Umbilical cord (tissue), 2 donors: ENCODE results near the gene TDRKH. TPM values are rescaled to one million over a fixed set of nuclear protein-coding genes. Genes with fewer than 3 reads are reported as not detected.
A peak's percentile ranks its signal among the peaks of the same experiment; 100 is the strongest.

Source experiments
- DNase-seq: peaks from one replicate; pipeline ENCODE4 v3.0.0-alpha.2; 2015; ENCODE audit warnings: low spot score
- total RNA-seq: library from RNA; depleted of rRNA; stranded (reverse); fragments of >200 nt; gene quantifications from one replicate; pipeline ENCODE4 v1.2.3, GENCODE V29; 2014; ENCODE audit warnings: low replicate concordance; ENCODE audit not compliant: insufficient read depth

TDRKH gene
- total RNA-seq, 1 donor from 2014 or later, result 6.7 TPM

DNA sequence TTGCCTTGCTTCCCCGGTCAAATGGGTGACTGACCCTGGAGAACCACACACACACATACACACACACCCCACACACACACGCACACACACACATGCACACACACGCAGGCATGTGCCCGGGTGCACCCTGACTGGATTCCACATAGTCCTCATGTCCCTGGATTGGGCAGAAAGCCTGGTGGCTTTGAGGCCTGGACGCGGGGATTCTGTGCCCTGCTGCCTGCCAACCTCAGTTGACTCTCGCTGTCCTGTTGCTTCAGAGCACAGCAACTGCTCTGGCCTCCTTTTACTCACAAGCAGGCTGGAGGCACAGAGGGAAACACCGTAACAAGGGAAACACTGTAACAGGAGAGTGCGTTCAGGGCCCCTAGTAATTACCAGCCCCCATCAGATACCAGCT lies 34.9 kb upstream of the TDRKH start:
- no peak for DNase-seq

DNA sequence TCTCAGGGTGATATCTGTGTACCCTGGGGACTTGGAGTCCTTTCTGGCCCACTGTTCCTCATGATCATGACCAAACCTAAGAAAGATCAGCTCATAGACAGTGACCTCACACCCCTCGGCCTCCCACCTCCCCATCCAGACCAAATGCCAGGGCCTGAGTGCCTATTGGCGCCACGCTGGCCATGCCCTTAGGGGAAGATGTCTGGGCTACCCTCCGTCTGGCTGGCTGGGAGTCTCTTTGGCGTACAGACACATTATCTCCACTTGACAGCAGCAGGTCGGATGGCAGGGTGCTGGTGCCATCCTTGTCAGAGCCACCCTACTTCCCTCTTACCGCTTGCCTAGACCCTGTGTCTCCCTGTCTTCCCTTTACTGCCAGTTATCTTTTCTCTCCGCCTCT lies 32.9 kb upstream of the TDRKH start:
- no peak for DNase-seq

DNA sequence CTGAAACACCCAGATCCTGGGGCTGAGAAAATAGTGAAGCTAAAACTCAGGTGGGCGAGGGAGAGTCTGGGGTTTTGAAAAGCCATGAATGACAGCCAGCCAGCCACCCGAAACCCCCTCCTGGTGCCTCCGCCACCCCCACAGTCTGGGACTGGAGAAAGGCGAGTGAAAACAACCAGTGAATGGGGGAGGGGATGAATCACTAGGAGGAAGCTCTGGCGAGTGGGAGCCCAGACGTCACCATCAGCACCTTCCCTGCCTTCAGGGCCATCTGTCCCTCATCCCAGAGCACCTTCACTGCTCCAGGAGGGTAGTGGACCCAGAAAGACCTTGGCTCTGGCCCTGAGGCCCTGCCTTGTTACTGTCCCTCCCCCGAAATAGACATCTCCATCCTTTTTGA lies 32.1 kb upstream of the TDRKH start:
- DNase-seq, result no peak

DNA sequence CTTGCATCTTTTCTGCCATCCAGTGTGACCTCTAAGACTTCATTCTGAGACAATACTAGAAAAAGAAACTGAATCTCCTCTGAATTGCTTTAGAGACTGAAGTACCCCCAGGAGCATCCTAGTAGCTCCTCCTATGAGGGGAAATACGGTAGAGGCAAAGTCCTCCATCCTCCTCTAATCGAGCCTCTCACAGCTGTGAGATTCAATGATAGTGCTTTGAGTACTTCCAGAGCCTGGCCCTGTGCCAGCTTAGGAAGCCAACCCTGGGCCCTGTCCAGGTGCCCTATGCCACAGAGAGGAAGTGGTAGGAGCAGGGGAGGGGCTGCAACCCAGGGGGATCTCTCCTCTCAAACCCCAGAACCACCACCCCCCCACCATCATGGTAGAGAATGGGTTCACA lies 30.6 kb upstream of the TDRKH start:
- no peak for DNase-seq

GRCh38 chr1:151819976-151820623 lies 29.8 kb upstream of the TDRKH start:
- no peak for DNase-seq

DNA sequence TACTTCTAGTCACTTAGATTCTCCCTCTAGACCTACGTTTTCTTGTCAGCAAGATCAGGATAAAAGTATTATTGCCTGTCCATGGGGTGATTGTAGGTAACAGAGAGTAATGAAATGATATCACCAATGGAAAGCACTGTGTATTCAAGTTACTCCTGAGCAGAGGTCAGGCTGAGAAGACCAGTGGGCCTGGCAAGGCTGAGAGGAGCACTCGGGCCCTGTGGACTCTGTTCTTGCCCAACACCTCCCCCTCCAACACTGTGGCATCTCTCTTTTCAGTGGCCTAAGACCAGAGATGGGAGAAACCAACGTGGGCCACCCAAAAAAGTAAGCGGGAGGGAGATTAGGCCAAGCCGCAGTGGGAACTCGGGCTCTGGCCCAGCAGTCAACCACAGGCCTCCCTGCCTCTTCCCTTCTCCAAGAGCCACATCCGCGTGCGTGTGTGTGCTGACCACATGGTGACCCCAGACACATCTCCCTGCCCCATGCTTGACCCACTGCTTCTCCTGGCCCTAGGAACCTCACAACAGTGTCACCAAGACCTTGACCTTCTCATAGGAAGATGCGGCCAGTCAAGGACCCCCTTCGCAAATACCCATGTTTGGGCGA lies 29.0 kb upstream of the TDRKH start:
- no peak for DNase-seq

GRCh38 chr1:151817353-151817730 lies 27.0 kb upstream of the TDRKH start:
- no peak for DNase-seq

GRCh38 chr1:151816548-151817352 lies 26.4 kb upstream of the TDRKH start:
- no peak for DNase-seq

DNA sequence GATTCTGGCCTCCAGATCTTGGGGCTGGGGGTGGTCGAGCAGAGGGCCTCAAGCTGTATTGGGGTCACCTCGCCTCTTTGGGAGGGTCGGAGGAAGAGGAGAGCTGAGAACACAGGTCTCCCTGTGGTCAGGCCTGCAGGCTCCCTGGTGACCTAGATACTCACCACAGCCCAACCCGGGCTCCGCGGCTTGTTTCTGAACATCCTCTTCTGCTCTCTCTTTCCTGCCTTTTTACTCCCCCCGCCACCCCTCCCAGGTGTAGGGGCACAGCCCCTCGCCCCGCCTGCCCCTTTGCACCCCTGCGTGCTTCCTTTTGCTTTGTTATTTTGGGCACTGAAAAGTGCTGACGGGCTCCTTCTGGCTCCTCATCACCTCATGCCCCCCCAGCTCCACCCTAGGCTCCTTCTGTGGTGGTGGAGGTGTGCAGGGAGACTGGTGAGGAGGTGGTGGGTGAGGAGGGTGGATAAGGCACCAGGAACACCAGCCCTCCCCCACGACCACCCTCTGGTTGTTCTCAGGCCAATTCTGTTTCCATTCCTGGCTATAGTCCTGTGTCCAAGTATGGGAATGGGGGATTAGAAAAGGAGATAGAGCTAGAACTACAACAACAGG lies 25.5 kb upstream of the TDRKH start:
- DNase-seq, result no peak

DNA sequence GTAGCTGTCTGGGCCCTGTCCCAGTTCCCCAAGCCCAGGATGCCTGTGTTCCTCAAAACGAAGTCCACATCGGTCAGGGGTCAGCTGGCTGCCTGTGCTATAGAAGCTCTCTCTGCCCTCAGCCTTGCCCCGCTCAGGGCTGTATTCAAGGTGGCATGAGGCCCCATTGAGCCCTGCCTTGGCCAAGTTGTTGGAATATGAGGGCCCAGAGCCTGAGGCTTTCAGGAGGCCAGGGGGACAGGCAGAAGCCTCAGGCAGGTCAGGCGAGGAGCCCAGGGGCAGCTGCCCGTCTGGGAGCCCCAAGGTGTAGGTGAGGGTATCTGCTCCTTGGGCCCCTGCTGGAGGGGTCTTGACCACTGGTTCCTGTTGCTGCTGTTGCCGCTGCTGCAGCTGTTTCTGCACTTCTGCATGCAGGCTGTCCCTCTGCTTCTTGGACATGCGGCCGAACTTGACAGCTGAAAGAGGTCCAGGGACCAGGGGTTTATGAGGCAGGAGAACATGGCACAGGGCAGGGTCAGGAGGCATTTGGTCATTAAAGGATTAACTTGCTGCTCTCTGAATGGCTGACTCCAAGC lies 24.8 kb upstream of the TDRKH start:
- no peak for DNase-seq

GRCh38 chr1:151814426-151814825 lies 24.1 kb upstream of the TDRKH start:
- no peak for DNase-seq

- no peak for DNase-seq
These were observed 23.1 kb upstream of the TDRKH start for GRCh38 chr1:151813271-151813977.

GRCh38 chr1:151811181-151811580 lies 20.9 kb upstream of the TDRKH start:
- no peak for DNase-seq

DNA sequence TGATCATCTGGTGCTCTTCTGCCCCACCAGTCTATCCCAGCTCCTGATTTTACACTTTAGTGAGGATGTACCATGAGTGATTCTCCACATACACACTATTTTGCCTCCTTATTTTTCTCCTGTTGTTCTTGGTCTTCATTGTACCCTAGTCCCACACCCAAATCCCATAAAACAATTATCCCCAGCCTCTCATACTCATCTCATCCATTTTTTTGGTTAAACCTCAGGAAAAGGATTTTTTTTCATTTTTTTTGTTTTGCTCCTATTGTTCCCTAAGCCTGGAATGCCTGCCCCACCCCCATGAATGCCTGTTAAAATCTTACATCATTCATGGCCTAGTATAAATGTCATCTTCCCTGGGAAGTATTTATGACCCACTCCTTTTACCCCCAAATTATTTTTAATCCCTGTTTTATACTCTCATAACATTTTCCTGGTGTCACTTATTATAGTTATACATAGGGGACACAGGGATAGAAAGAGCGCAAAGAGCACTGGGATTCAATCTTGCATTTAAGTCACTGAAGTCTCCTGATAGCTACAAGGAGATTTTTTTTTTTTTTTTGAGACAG lies 19.8 kb upstream of the TDRKH start:
- DNase-seq, result no peak

GRCh38 chr1:151809290-151809984 lies 19.1 kb upstream of the TDRKH start:
- no peak for DNase-seq

GRCh38 chr1:151807766-151808165 lies 17.5 kb upstream of the TDRKH start:
- DNase-seq, result no peak

DNA sequence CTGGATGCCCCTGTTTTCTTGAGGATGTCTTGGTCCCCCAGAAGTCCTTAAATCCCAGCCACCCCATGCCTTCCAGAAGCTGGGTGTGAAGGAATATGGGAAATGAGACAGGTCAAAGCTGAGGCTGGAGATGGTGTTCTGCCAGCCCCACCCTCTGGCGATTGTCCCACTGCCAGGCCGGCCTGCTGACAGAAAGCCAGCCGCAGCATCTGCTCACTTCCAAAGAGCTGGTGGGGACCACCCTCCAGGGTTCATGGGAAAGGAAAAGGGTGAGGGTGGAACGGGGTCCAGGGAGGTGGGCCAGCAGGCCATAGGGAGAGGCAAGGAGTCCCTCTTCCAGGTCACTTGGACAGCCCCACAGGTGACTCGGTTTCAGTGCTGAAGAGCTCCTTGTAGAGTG lies 16.8 kb upstream of the TDRKH start:
- DNase-seq, result no peak

DNA sequence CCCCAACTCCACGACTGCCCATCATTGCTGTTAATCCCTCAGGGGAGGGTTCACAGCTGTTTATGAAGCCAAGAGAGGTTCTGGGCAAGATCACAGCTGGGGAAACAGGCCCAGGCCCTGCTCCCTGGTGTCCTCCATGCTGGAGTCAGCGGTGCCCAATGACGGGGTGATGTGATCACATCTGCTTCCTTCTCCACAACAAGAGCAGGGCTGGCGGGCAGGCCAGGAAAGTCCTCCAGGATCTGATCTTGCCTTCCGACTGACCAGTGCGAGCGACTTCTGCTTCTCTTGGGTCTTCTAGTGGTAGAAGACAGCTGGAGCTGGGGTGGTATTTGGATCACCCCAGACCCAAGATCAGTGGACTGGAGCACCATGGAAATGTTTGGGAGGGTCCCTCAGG lies 15.9 kb upstream of the TDRKH start:
- no peak for DNase-seq

- peak; percentile 35 for DNase-seq
These were observed 14.9 kb upstream of the TDRKH start, which contains the start of gene LINGO4 for GRCh38 chr1:151805066-151805820. Gene LINGO4 (minus strand): TSS chr1:151805419. CDS start chr1:151802704, 2,715 bp downstream.

DNA sequence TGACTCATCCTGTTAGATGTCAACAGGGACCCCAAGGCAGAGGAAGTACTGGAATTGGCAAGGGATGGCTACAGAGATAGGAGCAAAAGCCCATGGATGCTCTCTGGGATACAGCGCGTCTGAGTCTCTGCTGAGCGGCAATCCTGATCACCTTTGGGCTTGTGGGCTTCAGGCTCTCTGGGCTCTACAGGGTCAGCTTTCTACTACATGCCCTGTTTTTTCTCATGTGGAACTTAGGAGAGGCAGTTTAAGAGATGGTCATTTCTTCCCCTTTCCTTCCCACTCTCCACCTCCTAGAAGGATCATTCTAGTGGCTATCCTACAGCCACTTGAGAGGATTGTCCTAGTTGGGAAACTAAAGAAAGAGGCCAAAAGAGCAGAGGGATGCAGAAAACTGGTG lies 13.6 kb upstream of the TDRKH start:
- no peak for DNase-seq
